Measurements from ENCODE around the gene HADH.

The HADH gene

DNA sequence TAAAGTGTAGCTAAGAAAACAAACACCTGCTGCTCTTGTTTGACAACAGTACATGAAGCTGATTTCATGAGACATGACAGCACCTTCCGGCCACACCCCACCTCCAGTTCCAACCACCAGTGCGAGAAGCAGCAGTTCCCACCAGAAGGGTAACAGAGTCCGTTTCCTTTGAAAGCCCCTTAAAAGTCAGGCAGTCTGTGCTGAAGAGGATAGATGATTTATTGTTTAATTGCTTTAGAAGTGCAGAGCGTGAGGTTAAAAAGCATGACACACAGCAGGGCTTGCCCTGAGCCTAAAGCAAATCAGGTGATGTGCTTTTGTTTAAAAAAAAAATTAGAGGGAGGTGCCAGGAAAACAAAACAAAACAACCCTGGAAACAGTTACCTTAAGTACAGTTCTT is 82.6 kb downstream of the HADH start (continued):
- no peak for TF ChIP-seq ZNF292 (tag by site-specific recombination; IDR thresholded peaks at IDR 0.05; ENCODE audit: borderline replicate concordance, low read depth)
- TF ChIP-seq, protein P1, sequence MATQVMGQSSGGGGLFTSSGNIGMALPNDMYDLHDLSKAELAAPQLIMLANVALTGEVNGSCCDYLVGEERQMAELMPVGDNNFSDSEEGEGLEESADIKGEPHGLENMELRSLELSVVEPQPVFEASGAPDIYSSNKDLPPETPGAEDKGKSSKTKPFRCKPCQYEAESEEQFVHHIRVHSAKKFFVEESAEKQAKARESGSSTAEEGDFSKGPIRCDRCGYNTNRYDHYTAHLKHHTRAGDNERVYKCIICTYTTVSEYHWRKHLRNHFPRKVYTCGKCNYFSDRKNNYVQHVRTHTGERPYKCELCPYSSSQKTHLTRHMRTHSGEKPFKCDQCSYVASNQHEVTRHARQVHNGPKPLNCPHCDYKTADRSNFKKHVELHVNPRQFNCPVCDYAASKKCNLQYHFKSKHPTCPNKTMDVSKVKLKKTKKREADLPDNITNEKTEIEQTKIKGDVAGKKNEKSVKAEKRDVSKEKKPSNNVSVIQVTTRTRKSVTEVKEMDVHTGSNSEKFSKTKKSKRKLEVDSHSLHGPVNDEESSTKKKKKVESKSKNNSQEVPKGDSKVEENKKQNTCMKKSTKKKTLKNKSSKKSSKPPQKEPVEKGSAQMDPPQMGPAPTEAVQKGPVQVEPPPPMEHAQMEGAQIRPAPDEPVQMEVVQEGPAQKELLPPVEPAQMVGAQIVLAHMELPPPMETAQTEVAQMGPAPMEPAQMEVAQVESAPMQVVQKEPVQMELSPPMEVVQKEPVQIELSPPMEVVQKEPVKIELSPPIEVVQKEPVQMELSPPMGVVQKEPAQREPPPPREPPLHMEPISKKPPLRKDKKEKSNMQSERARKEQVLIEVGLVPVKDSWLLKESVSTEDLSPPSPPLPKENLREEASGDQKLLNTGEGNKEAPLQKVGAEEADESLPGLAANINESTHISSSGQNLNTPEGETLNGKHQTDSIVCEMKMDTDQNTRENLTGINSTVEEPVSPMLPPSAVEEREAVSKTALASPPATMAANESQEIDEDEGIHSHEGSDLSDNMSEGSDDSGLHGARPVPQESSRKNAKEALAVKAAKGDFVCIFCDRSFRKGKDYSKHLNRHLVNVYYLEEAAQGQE (tag by site-specific recombination; IDR thresholded peaks at IDR 0.05), result no peak

DNA sequence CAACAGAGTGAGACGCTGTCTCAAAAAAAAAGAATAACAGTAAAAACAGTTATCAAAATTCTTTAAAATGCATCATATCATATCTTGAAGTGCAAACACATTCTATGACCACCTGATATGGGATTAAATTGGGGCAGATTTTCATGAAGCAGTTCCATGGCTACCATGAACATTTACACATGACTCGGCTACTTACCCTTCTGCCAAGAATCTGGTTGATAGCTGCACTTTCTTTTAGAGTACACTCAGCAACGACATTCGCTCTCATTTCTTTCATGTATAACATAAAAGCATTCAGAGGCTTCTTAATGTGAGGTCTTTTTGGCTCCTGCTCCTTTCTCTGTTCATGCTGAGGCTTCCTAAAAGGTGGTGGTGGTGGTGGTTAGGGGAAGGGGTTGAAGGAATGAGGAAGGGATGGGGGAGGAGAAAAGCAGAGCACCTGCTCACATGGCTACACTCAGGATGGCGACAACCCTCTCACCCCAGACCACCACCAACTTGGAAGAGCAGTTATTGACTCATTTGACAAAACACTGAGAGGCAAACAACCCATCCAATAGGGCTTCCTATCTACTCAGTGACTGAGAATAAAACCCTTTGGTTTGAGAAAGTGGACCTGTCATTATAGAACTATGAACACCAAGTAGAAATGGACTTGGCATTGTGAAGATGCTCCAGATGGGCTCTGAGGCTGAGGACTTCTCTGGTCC is 88.5 kb downstream of the HADH start:
- Histone ChIP-seq H3K9me3 (ENCODE audit: control insufficient read depth, insufficient read depth, low read depth, low read length) (no peaks in the 10 kb centered on the region), H3K4me1 (ENCODE audit: control insufficient read depth, insufficient read depth, low read length) (no peaks in the 10 kb centered on the region), H3K4me3 (ENCODE audit: low read depth, low read length) (no peak overlapping the region), H3K36me3 (ENCODE audit: control insufficient read depth in 2 of 2, insufficient read depth in 1 of 2, low read length in 2 of 2) (peaks cover 0 to 39% of the 10 kb centered on the region in 2 experiments; a peak in 1 of 3 replicates), H3K27ac (ENCODE audit: extremely low read depth, low read depth, low read length) (no peak overlapping the region)
- POLR2A ChIA-PET, result no interaction called here
- CTCF ChIA-PET, result no interaction called here
- TF ChIP-seq RBAK (tag by site-specific recombination; IDR thresholded peaks at IDR 0.05) (no peak), BCL6B (tag by site-specific recombination; IDR thresholded peaks at IDR 0.05) (no peak), ZBTB48 (tag by site-specific recombination; IDR thresholded peaks at IDR 0.05) (no peak), ZNF792 (tag by site-specific recombination; IDR thresholded peaks at IDR 0.05) (no peak), IKZF3 (tag by site-specific recombination; IDR thresholded peaks at IDR 0.05) (no peak), KLF17 (tag by site-specific recombination; IDR thresholded peaks at IDR 0.05) (no peak), ZNF629 (tag by site-specific recombination; IDR thresholded peaks at IDR 0.05) (no peak), ZNF785 (tag by site-specific recombination; IDR thresholded peaks at IDR 0.05) (no peak), ZNF19 (tag by site-specific recombination; IDR thresholded peaks at IDR 0.05; ENCODE audit: low read depth) (no peak), ZNF175 (tag by site-specific recombination; IDR thresholded peaks at IDR 0.05) (no peak), ZNF529 (tag by site-specific recombination; IDR thresholded peaks at IDR 0.05; ENCODE audit: insufficient replicate concordance) (no peak)

DNA sequence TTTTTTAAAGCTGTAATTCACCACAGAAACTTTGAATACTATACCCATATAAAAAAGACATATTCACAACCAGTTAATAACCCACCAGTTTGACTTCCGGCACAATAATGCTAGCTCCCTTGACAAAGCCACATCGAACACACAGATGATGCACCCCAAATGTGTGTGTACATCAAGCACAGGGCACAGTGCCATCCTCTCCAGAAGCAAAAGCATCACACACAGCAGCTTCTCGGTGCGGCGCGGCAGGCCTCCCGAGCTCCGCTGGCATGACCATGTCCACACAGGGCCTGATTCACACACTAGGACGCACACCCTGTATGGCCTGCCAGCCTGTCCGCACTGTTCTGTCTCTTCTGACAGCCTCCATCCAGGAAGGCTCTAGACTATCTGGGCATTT is 91.1 kb downstream of the HADH start:
- TF ChIP-seq ZNF140 (tag by site-specific recombination; IDR thresholded peaks at IDR 0.05) (no peak), ZNF2 (tag by site-specific recombination; IDR thresholded peaks at IDR 0.05) (no peak)
- CTCF ChIA-PET, result no interaction called here
- no peak overlapping the region for H3K27ac ChIP-seq (ENCODE audit: extremely low read depth, low read depth, low read length)
- POLR2A ChIA-PET, result no interaction called here
- H3K9me3 ChIP-seq (ENCODE audit: control insufficient read depth, insufficient read depth, low read depth, low read length), result no peaks in the 10 kb centered on the region
- H3K36me3 ChIP-seq (ENCODE audit: control insufficient read depth in 2 of 2, insufficient read depth in 1 of 2, low read length in 2 of 2), result peaks cover 0 to 42% of the 10 kb centered on the region in 2 experiments; a peak in 1 of 3 replicates
- H3K4me1 ChIP-seq (ENCODE audit: control insufficient read depth, insufficient read depth, low read length), result no peaks in the 10 kb centered on the region
- H3K4me3 ChIP-seq (ENCODE audit: low read depth, low read length), result no peak overlapping the region
